Endothelial cell of umbilical vein (primary cell): ENCODE data around the gene TMED8. TPM values are rescaled to one million over a fixed set of nuclear protein-coding genes. Genes with fewer than 3 reads are reported as not detected.

Experiments used
- BruUV-seq: library from RNA; stranded (reverse); fragments of 400-500 nt; replicated peaks from 2 replicates; lab custom pipeline; 2021; lab: Mats Ljungman, UMichigan
- CTCF ChIA-PET: fragments of 300-600, 350-600 bp; sonication (Branson Sonifier 250); formaldehyde crosslinking; loops from one replicate; lab custom pipeline; 2021; ENCODE audit warnings: antibody characterized with exemption, inconsistent platforms; lab: Charles Lee
- POLR2A ChIA-PET: fragments of 300-600, 350-600 bp; sonication (Branson Sonifier 250); formaldehyde crosslinking; loops from one replicate; lab custom pipeline; 2021; ENCODE audit warnings: antibody characterized with exemption, inconsistent platforms; lab: Charles Lee
- DNase-seq: peaks from one replicate; pipeline ENCODE4 v3.0.0-alpha.2; 2011; ENCODE audit warnings: low read depth, low spot score
- FAIRE-seq: peaks from 2 replicates; lab custom pipeline; 2011; peaks lifted over from hg19 to GRCh38; lab: Jason Lieb, UNC
- H2AFZ ChIP-seq: 2 replicates; pipeline ENCODE4 v1.6.0; 2012; ENCODE audit warnings: low read depth, low read length, control low read depth, inconsistent platforms
- H3K27ac ChIP-seq: 2 replicates; pipeline ENCODE4 v1.5.1; 2011; ENCODE audit warnings: low read depth, mild to moderate bottlenecking, control low read depth, low read length, moderate library complexity; ENCODE audit not compliant: insufficient read depth
- H3K27me3 ChIP-seq, 2 experiments: 2 replicates each; pipeline versions ENCODE4 v1.6.0 to v1.6.1; 2011; ENCODE audit warnings: low read length in 2 of 2, mixed read lengths in 1 of 2; ENCODE audit not compliant: control insufficient read depth in 2 of 2, insufficient read depth in 2 of 2
- H3K36me3 ChIP-seq, 2 experiments: 2 replicates in 1 of 2; 3 replicates in 1 of 2; pipeline ENCODE4 v1.5.1; 2011; ENCODE audit warnings: low read length in 2 of 2, mild to moderate bottlenecking in 1 of 2, moderate library complexity in 1 of 2; ENCODE audit not compliant: control insufficient read depth in 2 of 2, insufficient read depth in 2 of 2; ENCODE audit errors: extremely low read depth in 1 of 2
- H3K4me1 ChIP-seq: 3 replicates; pipeline ENCODE4 v1.5.1; 2011; ENCODE audit warnings: mild to moderate bottlenecking, low read length; ENCODE audit not compliant: control insufficient read depth, insufficient read depth; ENCODE audit errors: extremely low read depth
- H3K4me2 ChIP-seq: 2 replicates; pipeline ENCODE4 v1.6.1; 2011; ENCODE audit warnings: low read length, control low read depth, mixed read lengths; ENCODE audit not compliant: insufficient read depth
- H3K4me3 ChIP-seq, 3 experiments: fragments of 200-600 bp in 1 of 3; sonication (generic), shearing (Covaris generic) in 1 of 3; replicated peaks in 1 of 3; 2 replicates each; pipeline ENCODE4 v1.5.1; 2011 to 2016; ENCODE audit warnings: control low read depth in 3 of 3, low read length in 3 of 3, mild to moderate bottlenecking in 2 of 3, inconsistent platforms in 1 of 3, low read depth in 1 of 3, moderate library complexity in 1 of 3; ENCODE audit not compliant: insufficient read depth in 1 of 3
- H3K79me2 ChIP-seq: 2 replicates; pipeline ENCODE4 v1.6.0; 2012; ENCODE audit warnings: low read length, inconsistent platforms; ENCODE audit not compliant: control insufficient read depth, insufficient read depth
- H3K9ac ChIP-seq: replicated peaks from 2 replicates; pipeline ENCODE3; 2011; ENCODE audit warnings: low read length, control low read depth; ENCODE audit not compliant: insufficient read depth; ENCODE audit errors: extremely low read depth
- H3K9me1 ChIP-seq: replicated peaks from 3 replicates; pipeline ENCODE4 v1.6.0; 2011; ENCODE audit warnings: mild to moderate bottlenecking, low read length; ENCODE audit not compliant: control insufficient read depth, insufficient read depth; ENCODE audit errors: extremely low read depth
- H3K9me3 ChIP-seq: replicated peaks from 2 replicates; pipeline ENCODE4 v1.5.1; 2012; ENCODE audit warnings: low read length, inconsistent platforms; ENCODE audit not compliant: control insufficient read depth, insufficient read depth
- H4K20me1 ChIP-seq: replicated peaks from 2 replicates; pipeline ENCODE3; 2011; ENCODE audit warnings: mild to moderate bottlenecking, low read length; ENCODE audit not compliant: control insufficient read depth, insufficient read depth; ENCODE audit errors: extremely low read depth
- EZH2 ChIP-seq: IDR thresholded peaks from 2 replicates; pipeline ENCODE4 v1.6.1; 2012; ENCODE audit warnings: borderline replicate concordance, low read depth, mild to moderate bottlenecking, moderate library complexity, low read length, inconsistent platforms; ENCODE audit not compliant: severe bottlenecking
- FOS ChIP-seq: IDR thresholded peaks from 2 replicates; pipeline ENCODE4 v1.6.1; 2011; ENCODE audit warnings: mild to moderate bottlenecking, low read length, moderate library complexity, borderline replicate concordance; ENCODE audit not compliant: insufficient read depth
- GATA2 ChIP-seq: IDR thresholded peaks from 2 replicates; pipeline ENCODE4 v1.7.0; 2011; ENCODE audit warnings: low read depth, mild to moderate bottlenecking, moderate library complexity, mixed read lengths, low read length; ENCODE audit not compliant: insufficient read length, insufficient read depth
- JUN ChIP-seq: IDR thresholded peaks from 2 replicates; pipeline ENCODE4 v1.6.1; 2011; ENCODE audit warnings: borderline replicate concordance, low read depth; ENCODE audit not compliant: insufficient read length, insufficient read depth
- MYC ChIP-seq: IDR thresholded peaks from one replicate; pipeline ENCODE4 v1.6.1; 2011; ENCODE audit warnings: mild to moderate bottlenecking, low read depth, low read length
- POLR2A ChIP-seq: IDR thresholded peaks from 2 replicates; pipeline ENCODE4 v1.6.1; 2012; ENCODE audit warnings: low read depth, mild to moderate bottlenecking, control low read depth, low read length
- POLR2AphosphoS5 ChIP-seq: IDR thresholded peaks from 2 replicates; pipeline ENCODE4 v1.6.1; 2012; ENCODE audit warnings: low read depth, mild to moderate bottlenecking, control low read depth, low read length, moderate library complexity; ENCODE audit not compliant: insufficient read depth
- dilution Hi-C: fragments of 300-500 bp; cut with MboI; formaldehyde crosslinking; loops from one replicate; pipeline ENCODE4 v1.15.0; 2019; ENCODE audit warnings: low sequenced_read_pairs; ENCODE audit not compliant: extremely low pct_ligation_motif_present
- intact Hi-C: fragments of 100-400 bp; cut with micrococcal nuclease; formaldehyde crosslinking; loops from one replicate; pipeline ENCODE4 v1.10.0; 2022
- polyA plus RNA-seq, 4 experiments: library from polyadenylated mRNA; depleted of rRNA in 3 of 4; stranded (reverse) in 3 of 4; unstranded in 1 of 4; fragments of >200 nt; gene quantifications; 2 replicates each; pipeline versions ENCODE4 v1.2.1 to v1.2.3, GENCODE V29; 2011 to 2012; ENCODE audit warnings: missing spikeins in 1 of 4
- total RNA-seq: library from RNA; stranded (reverse); gene quantifications from 2 replicates; pipeline ENCODE4 v1.2.3, GENCODE V29; 2021
- TF ChIP-seq, protein P1 (sequence below): IDR thresholded peaks from 2 replicates; pipeline ENCODE4 v1.6.1; 2011; ENCODE audit not compliant: insufficient read depth, insufficient read length
- TF ChIP-seq, protein P2 (sequence below), 2 donors: IDR thresholded peaks; 1 replicate in 1 of 2; 2 replicates in 1 of 2; pipeline ENCODE4 v1.5.1; 2011; ENCODE audit warnings: low read length in 2 of 2, mild to moderate bottlenecking in 2 of 2, moderate library complexity in 2 of 2, control low read depth in 1 of 2, inconsistent platforms in 1 of 2, low read depth in 1 of 2; ENCODE audit not compliant: insufficient read depth in 1 of 2; ENCODE audit errors: extremely low read depth in 1 of 2

Gene TMED8
- total and polyA plus RNA-seq, 2 donors (not counting 3 experiments of a cell fraction or from before 2014, with no cell fraction given), result 5.2 to 12.6 TPM

DNA sequence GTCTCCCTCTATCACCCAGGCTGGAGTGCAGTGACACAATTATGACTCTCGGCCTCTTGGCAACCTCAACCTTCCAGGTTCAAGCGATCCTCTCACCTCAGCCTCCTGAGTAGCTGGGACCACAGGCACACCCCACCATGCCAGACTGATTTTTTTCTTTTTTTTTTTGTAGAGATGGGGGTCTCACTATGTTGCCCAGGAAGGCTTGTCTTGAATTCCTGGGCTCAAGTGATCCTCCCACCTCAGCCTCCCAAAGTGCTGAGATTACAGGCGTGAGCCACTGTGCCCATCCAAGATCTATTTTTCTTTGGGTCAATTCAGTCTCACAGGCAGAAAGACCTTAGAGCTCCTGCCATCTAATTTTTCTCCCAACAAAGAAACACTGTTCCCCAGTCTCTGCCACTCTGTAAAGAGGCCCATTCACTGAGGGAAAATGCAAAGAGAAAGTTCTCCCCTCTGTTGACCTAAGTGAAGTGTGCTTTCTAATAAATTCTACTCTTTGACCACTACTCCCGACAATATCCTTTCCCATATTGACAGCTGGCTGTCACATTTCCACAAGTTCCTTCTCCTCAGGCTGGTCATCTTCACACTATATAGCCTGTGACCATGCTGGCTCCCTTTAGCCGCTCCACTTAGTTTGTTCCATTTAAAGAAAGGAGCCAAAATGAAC lies 23.3 kb downstream of the TMED8 start:
- Histone ChIP-seq H3K4me2 (no peak overlapping the region), H3K27ac (no peak overlapping the region), H3K36me3 (peaks cover 0 to 2% of the 10 kb centered on the region in 2 experiments), H3K9ac (no peak overlapping the region), H3K4me3 (no peak overlapping the region), H2AFZ (no peak overlapping the region), H3K9me3 (no peaks in the 10 kb centered on the region), H3K9me1 (peaks cover 3% of the 10 kb centered on the region), H3K4me1 (no peaks in the 10 kb centered on the region), H4K20me1 (no peaks in the 10 kb centered on the region), H3K79me2 (no peaks in the 10 kb centered on the region), H3K27me3 (no peaks in the 10 kb centered on the region)
- TF ChIP-seq POLR2A, result no peak
- TF ChIP-seq, protein P1, sequence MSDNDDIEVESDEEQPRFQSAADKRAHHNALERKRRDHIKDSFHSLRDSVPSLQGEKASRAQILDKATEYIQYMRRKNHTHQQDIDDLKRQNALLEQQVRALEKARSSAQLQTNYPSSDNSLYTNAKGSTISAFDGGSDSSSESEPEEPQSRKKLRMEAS, result no peak
- TF ChIP-seq GATA2, result no peak
- TF ChIP-seq, protein P2, sequence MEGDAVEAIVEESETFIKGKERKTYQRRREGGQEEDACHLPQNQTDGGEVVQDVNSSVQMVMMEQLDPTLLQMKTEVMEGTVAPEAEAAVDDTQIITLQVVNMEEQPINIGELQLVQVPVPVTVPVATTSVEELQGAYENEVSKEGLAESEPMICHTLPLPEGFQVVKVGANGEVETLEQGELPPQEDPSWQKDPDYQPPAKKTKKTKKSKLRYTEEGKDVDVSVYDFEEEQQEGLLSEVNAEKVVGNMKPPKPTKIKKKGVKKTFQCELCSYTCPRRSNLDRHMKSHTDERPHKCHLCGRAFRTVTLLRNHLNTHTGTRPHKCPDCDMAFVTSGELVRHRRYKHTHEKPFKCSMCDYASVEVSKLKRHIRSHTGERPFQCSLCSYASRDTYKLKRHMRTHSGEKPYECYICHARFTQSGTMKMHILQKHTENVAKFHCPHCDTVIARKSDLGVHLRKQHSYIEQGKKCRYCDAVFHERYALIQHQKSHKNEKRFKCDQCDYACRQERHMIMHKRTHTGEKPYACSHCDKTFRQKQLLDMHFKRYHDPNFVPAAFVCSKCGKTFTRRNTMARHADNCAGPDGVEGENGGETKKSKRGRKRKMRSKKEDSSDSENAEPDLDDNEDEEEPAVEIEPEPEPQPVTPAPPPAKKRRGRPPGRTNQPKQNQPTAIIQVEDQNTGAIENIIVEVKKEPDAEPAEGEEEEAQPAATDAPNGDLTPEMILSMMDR (IDR thresholded peaks at IDR 0.05; ENCODE audit: extremely low read depth in 1 of 2, insufficient read depth in 1 of 2, low read depth in 1 of 2, low read length in 2 of 2), result no peak
- no peak for TF ChIP-seq POLR2AphosphoS5
- TF ChIP-seq MYC, result no peak
- no peak for TF ChIP-seq EZH2
- TF ChIP-seq JUN, result no peak
- no peak for TF ChIP-seq FOS
- intact Hi-C loops (no loop called here), dilution Hi-C loops (no loop called here)
- ChIA-PET POLR2A (interaction anchor here (0.7 kb wide), 1 partner anchor 128 kb away, joined by 3 read pairs; no protein-coding TSS in a partner anchor), CTCF (interaction anchor here (1.0 to 1.5 kb wide), 2 partner anchors 38 to 53 kb away, joined by 3 read pairs; no protein-coding TSS in a partner anchor)
- BruUV-seq, result no TSS peak
- DNase-seq (no peak), FAIRE-seq (no peak)
